GM18870 (cell line): Measurements from ENCODE around the gene CAMK2G.
"Not testable (repeated sequence)": the region's sequence is repeated elsewhere in the genome, so short reads cannot be mapped to it uniquely, and the experiment has no call there.

Source experiments
- ATAC-seq: cut with Tn5 transposase; IDR thresholded peaks from one replicate; pipeline ENCODE4 v1.9.1; 2021; ENCODE audit warnings: moderate library complexity; ENCODE audit not compliant: unreplicated experiment

The CAMK2G gene

GRCh38 chr10:73842349-73842748, 32.0 kb downstream of the CAMK2G start:
- no peak for ATAC-seq

GRCh38 chr10:73841526-73842285, 32.6 kb downstream of the CAMK2G start:
- no peak for ATAC-seq

- no peak for ATAC-seq
Measured at GRCh38 chr10:73841061-73841421, 33.3 kb downstream of the CAMK2G start.

DNA sequence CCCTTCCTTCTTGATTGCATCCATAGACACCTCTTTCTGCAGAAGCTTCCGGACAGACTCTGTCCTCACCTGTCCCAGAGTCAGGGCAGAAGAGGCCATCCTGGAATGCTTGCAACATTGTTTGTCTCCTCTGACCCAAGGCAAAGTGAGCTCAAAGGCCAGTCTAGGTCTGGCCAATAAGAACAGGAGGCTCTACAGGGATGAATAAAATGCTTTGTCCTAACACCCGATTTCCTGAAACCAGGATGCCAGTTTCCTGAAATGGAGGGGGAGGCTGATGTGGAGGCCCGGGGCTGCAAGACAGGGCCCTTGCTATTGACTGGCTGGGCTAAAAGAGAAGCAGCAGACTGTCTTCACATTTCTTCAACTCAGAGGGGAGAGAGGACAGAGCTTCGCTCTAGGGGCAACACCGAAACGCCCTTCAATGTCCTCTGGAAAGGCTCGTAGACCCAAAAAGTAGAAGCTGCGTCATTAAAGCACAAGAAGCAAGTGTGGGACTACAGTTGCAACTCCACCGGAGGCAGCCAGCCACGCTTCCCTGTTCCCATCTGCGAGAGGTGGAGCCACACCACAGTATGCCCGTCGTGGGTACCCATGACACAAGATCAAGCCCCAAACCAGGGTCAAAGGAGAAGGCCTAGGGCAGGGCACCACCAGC, 33.8 kb downstream of the CAMK2G start:
- no peak for ATAC-seq

GRCh38 chr10:73840056-73840402, 34.3 kb downstream of the CAMK2G start:
- ATAC-seq = no peak

- ATAC-seq = no peak
Measured at GRCh38 chr10:73839276-73839966, 34.9 kb downstream of the CAMK2G start.

- no peak for ATAC-seq
Measured at GRCh38 chr10:73838827-73839226, 35.5 kb downstream of the CAMK2G start.

- ATAC-seq = no peak
Measured at GRCh38 chr10:73838008-73838567, 36.3 kb downstream of the CAMK2G start.

DNA sequence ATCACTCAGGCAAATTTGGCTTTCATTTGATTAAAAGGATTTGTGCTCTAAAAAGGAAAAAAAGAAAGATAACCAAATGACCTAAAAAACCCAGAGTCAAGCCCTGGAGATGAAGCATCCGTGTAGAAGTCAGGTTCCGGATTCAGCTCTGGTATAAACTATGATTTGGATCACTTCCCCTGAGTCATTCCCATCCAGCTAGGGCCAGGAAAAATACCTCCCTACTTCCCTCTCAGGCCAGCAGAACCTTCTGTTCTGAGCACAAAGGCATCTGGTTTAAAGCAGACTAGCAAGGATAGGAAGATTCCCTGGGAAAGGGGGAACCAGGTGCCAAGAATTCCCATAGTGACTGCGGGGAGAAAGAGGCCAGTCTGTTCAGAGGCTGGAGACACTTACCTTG, 37.3 kb downstream of the CAMK2G start:
- ATAC-seq = no peak

- ATAC-seq = no peak
Measured at GRCh38 chr10:73836427-73836980, 37.9 kb downstream of the CAMK2G start.

DNA sequence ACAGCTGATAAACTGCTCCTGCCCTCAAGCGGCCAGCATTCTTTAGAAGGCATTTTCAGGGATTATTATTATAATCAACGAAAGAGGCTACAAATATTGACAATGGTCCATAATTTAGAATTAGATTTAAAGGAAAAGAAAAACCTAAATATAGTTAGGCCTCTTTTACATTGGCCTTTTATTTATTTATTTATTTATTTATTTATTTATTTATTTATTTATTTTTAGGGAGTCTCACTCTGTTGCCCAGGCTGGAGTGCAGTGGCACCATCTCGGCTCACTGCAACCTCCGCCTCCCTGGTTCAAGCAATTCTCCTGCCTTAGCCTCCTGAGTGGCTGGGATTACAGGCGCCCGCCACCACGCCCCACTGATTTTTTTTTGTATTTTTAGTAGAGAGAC, 45.3 kb downstream of the CAMK2G start:
- ATAC-seq = not testable (repeated sequence)

DNA sequence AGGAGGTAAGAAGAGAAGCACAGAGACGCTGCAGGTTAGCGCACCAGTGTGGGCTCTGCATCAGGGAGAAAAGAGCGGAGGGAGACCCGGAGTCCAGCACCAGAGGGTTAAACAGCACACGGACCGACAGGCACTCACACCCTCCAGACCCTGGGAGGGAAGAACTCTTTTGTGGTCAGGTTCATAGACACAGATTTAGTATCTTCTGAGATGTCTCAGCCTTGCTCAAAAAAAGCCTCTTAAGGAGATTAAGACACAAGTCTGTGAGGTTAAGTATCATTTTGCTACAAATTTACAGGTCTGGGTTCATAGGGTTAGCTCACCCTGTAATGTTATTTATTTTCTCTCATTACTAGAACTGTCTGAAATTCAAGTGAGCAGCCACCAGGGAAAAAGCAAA, 46.2 kb downstream of the CAMK2G start:
- ATAC-seq = no peak

DNA sequence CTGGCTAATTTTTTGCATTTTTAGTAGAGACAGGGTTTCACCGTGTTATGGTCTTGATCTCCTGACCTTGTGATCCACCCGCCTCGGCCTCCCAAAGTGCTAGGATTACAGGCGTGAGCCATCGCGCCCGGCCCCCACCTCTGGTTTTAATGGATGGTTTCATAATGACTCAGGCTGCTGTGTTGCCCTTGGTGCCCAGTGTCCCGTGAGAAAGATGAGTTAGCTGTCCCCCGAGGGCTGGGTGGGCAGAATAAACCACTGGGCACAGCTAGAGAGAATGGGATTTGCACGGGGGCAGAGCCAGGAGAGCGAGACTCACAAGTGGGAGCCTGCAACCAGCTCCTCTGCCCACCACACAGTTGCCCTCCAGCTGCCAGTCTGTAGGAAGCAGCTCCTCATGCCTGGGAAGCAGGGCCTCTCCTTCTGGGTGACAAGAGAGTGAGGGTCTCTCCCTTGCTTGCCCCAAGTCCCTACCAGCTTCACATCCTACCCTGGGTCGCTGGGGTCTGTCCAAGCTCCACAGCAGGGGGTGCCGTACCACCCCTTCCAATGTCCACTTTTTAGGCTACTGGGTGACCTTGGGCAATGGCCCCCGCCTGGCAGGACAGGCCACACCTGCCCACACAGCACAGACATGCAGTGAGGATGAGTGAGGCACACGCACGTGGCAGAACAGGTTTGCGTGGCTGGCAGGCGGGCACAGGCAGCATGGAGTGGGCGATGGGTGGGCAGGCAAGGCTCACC, 46.8 kb downstream of the CAMK2G start:
- ATAC-seq = no peak

- no peak for ATAC-seq
Measured at GRCh38 chr10:73824146-73824725, 50.1 kb downstream of the CAMK2G start.

- no peak for ATAC-seq
Measured at GRCh38 chr10:73823391-73823790, 51.0 kb downstream of the CAMK2G start.

GRCh38 chr10:73819513-73820093, 54.8 kb downstream of the CAMK2G start:
- no peak for ATAC-seq

- no peak for ATAC-seq
Measured at GRCh38 chr10:73819081-73819480, 55.3 kb downstream of the CAMK2G start.

- ATAC-seq = no peak
Measured at GRCh38 chr10:73818402-73818801, 56.0 kb downstream of the CAMK2G start.

- no peak for ATAC-seq
Measured at GRCh38 chr10:73817826-73818225, 56.5 kb downstream of the CAMK2G start.
